Loucy (cell line): ENCODE data around the gene TMEM273.

Source experiments
- H2AFZ ChIP-seq: fragments of 200-600 bp; sonication (generic); 2 replicates; pipeline ENCODE4 v1.6.0; 2016; ENCODE audit warnings: antibody characterized with exemption, mild to moderate bottlenecking, low read length, moderate library complexity
- H3F3A ChIP-seq: fragments of 200-600 bp; 2 replicates; pipeline ENCODE4 v1.6.0; 2016; ENCODE audit warnings: antibody characterized with exemption, low read depth, mild to moderate bottlenecking
- H3K27me3 ChIP-seq: fragments of 200-600 bp; sonication (generic); 2 replicates; pipeline ENCODE4 v1.6.1; 2014; ENCODE audit warnings: low read length, mild to moderate bottlenecking; ENCODE audit not compliant: insufficient read depth, poor library complexity, severe bottlenecking
- H3K36me3 ChIP-seq: fragments of 200-600 bp; sonication (generic); 2 replicates; pipeline ENCODE4 v1.6.1; 2016; ENCODE audit warnings: low read length; ENCODE audit not compliant: insufficient read depth
- H3K4me1 ChIP-seq: fragments of 200-600 bp; sonication (generic); 2 replicates; pipeline ENCODE4 v1.5.1; 2014; ENCODE audit warnings: low read length, mild to moderate bottlenecking; ENCODE audit not compliant: insufficient read depth, poor library complexity, severe bottlenecking
- H3K4me2 ChIP-seq: fragments of 200-600 bp; sonication (generic); 2 replicates; pipeline ENCODE4 v1.6.0; 2014; ENCODE audit warnings: antibody characterized with exemption, low read length, low read depth, mild to moderate bottlenecking; ENCODE audit not compliant: poor library complexity, severe bottlenecking
- H3K4me3 ChIP-seq: fragments of 200-600 bp; sonication (generic); 2 replicates; pipeline ENCODE4 v1.5.1; 2014; ENCODE audit warnings: low read length, mild to moderate bottlenecking, mixed read lengths; ENCODE audit not compliant: poor library complexity, severe bottlenecking
- H3K79me2 ChIP-seq: fragments of 200-600 bp; sonication (generic); 2 replicates; pipeline ENCODE4 v1.6.1; 2014; ENCODE audit warnings: low read length; ENCODE audit not compliant: insufficient read depth
- H3K9ac ChIP-seq: fragments of 200-600 bp; sonication (generic); 2 replicates; pipeline ENCODE4 v1.6.0; 2014; ENCODE audit warnings: mild to moderate bottlenecking, low read depth, low read length, moderate library complexity; ENCODE audit not compliant: poor library complexity, severe bottlenecking
- H3K9me2 ChIP-seq: fragments of 200-600 bp; sonication (generic); replicated peaks from 2 replicates; pipeline ENCODE4 v1.6.1; 2016; ENCODE audit warnings: low read depth, low read length, mixed read lengths
- H3K9me3 ChIP-seq: fragments of 200-600 bp; sonication (generic); 2 replicates; pipeline ENCODE4 v1.6.1; 2014; ENCODE audit warnings: mild to moderate bottlenecking, antibody characterized with exemption, low read length, low read depth; ENCODE audit not compliant: insufficient read depth
- H4K20me1 ChIP-seq: fragments of 200-600 bp; sonication (generic); 2 replicates; pipeline ENCODE4 v1.6.0; 2014; ENCODE audit warnings: antibody characterized with exemption, low read length, mild to moderate bottlenecking; ENCODE audit not compliant: insufficient read depth, poor library complexity, severe bottlenecking
- CTCF ChIP-seq: fragments of 200-600 bp; sonication (generic); conservative IDR thresholded peaks from 2 replicates; pipeline ENCODE4 v1.5.1; 2014; ENCODE audit warnings: mild to moderate bottlenecking, antibody characterized with exemption, low read length
- EZH2phosphoT487 ChIP-seq: fragments of 200-600 bp; IDR thresholded peaks from 2 replicates; pipeline ENCODE4 v1.6.1; 2018; ENCODE audit warnings: antibody characterized with exemption, mild to moderate bottlenecking, moderate library complexity, borderline replicate concordance

The TMEM273 gene

DNA sequence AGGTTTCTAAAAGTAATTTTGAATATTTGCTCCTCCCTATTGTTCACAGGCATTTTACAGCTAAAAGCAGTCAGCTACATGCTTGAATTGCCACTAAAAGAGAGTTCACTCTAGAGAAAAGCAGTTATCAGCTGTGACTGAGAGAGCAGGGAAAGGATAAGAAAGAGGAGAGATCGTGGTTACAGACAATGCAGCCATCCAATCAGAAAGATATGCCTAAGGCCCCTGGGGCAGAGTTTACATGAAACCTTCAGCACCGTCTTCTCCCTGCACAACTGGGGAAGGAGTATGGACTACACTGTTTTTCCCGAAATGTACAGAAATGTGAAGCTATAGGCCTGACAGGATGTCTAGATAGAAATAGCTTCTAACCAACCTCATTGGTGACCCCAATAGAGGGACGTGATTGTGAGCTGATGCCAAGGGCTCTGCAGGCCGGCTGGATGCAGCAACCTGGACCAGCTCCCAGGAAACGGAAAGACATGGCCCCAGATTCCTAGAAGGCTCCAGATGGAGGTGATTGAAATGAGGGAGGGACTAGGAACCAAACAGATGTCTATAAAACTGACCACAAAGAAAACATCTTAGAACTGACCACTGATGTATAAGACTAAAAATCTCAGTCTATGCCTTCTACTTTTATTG is 69.6 kb downstream of the TMEM273 start:
- H3K9ac ChIP-seq = no peak overlapping the region
- H3K4me1 ChIP-seq = peaks cover 5% of the 10 kb centered on the region
- no peaks in the 10 kb centered on the region for H3K36me3 ChIP-seq
- H3K27me3 ChIP-seq = no peaks in the 10 kb centered on the region
- no peaks in the 10 kb centered on the region for H3K79me2 ChIP-seq
- H3K9me3 ChIP-seq = no peaks in the 10 kb centered on the region
- H3K9me2 ChIP-seq = no peaks in the 10 kb centered on the region
- no peaks in the 10 kb centered on the region for H4K20me1 ChIP-seq
- no peak overlapping the region for H2AFZ ChIP-seq
- H3K4me2 ChIP-seq = no peak overlapping the region
- TF ChIP-seq EZH2phosphoT487 = no peak
- no peak for TF ChIP-seq CTCF
- H3K4me3 ChIP-seq = no peak overlapping the region
- no peaks in the 10 kb centered on the region for H3F3A ChIP-seq

GRCh38 chr10:49117376-49118070 is 70.7 kb downstream of the TMEM273 start:
- no peak overlapping the region for H3K4me2 ChIP-seq
- TF ChIP-seq CTCF (no peak), EZH2phosphoT487 (no peak)

DNA sequence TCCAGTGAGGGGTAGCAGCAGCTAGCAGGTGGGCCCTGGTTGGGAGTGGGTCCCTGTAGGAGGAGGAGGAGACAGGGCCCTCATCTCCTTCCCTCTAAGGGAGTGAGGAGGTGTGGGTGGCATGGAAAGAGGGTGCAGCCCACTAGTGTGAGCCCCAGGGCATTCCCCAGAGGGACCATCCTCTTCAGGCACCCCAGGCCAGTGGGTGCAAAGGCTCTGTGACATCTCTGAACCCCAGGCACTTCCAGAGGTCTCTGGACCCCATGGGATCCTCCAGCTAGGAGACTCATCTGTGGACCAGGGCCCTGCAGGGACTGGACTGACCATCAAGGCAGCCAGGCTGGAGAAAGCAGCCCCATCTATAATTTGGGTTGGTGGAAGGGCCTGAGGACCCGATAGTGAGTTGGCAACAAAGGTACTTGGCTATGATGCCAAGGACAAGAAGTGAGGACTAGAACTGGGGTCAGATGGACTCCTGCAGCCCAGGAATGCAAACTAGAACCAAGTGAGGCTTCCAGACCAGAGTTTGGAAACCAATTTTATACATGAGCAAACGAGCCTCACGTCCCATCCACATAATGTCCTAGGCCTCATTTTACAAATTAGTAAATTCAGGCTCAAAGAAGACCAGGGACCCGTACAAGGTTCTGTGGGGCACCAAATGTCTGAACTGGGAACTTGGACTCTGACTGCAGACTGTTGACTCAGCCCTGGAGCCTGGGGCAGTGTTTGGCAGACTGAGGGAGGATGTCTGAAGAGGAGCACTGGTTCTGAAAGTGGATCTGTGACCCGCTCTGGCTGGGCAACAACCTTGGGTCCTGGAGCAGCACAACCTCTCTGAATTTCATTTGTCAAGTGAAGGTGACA is 71.4 kb downstream of the TMEM273 start:
- no peaks in the 10 kb centered on the region for H3K36me3 ChIP-seq
- no peak overlapping the region for H2AFZ ChIP-seq
- H3K4me2 ChIP-seq = no peak overlapping the region

More at GRCh38 chr10:49117376-49118070, 70.7 kb downstream of the TMEM273 start:
- no peaks in the 10 kb centered on the region for H3K27me3 ChIP-seq
- no peaks in the 10 kb centered on the region for H3K79me2 ChIP-seq
- H3K9ac ChIP-seq = no peak overlapping the region
- H2AFZ ChIP-seq = no peak overlapping the region
- H3K9me2 ChIP-seq = no peaks in the 10 kb centered on the region
- no peaks in the 10 kb centered on the region for H3F3A ChIP-seq
- peaks cover 5% of the 10 kb centered on the region for H3K4me1 ChIP-seq
- H3K4me3 ChIP-seq = no peak overlapping the region
- no peaks in the 10 kb centered on the region for H4K20me1 ChIP-seq
- H3K36me3 ChIP-seq = no peaks in the 10 kb centered on the region
- H3K9me3 ChIP-seq = no peaks in the 10 kb centered on the region

More for the DNA sequence above, 71.4 kb downstream of the TMEM273 start:
- TF ChIP-seq CTCF (no peak), EZH2phosphoT487 (no peak)
- Histone ChIP-seq H3K9me2 (no peaks in the 10 kb centered on the region), H3K4me1 (peaks cover 5% of the 10 kb centered on the region), H3K9ac (no peak overlapping the region), H3F3A (no peaks in the 10 kb centered on the region), H3K27me3 (no peaks in the 10 kb centered on the region), H3K9me3 (no peaks in the 10 kb centered on the region), H3K4me3 (no peak overlapping the region), H4K20me1 (no peaks in the 10 kb centered on the region), H3K79me2 (no peaks in the 10 kb centered on the region)
